ENCODE results near the gene HPSE2. TPM values are rescaled to one million over a fixed set of nuclear protein-coding genes. Genes with fewer than 3 reads are reported as not detected.
"Not testable (repeated sequence)": the region's sequence is repeated elsewhere in the genome, so short reads cannot be mapped to it uniquely, and the experiment has no call there.

The HPSE2 gene
- total RNA-seq, 4 donors from 2014 or later = 32.3 to 70.0 (median 43.6) TPM

DNA sequence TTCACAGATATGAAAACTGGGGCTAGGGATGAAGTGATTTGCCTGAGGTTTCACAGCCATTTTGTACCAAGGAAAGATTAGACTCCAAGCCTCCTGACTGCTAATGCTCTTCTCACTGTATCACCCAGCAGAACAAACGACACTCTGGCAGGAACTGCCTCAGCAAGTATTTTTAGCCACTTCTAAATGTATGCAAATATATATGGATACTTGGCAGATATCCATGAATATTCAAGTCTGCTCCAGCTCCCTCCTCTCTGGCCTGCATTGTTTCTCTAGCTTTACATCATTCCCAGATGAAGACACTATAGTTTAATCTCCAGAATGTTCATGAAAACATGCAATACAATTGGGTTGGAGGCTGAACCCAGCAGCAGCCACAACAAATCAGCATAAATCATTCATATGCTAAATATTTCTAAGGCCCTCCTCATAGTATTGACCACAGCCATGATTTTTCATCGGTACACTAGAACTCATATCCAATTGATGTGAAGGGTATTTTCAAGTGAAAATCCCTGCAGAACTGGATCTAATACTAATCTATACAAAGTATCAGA lies 65.5 kb downstream of the HPSE2 start:
- intact Hi-C loops (cut with DNase I) = no loop called here
- no peak overlapping the region for H3K27ac ChIP-seq (replicated peaks in 1 of 4)
- H3K9me3 ChIP-seq = no peaks in the 10 kb centered on the region
- H3K4me1 ChIP-seq = peaks cover 0 to 9% (median 2%) of the 10 kb centered on the region in 4 donors
- no peaks in the 10 kb centered on the region for H3K36me3 ChIP-seq
- no peak overlapping the region for H3K4me3 ChIP-seq
- H3K27me3 ChIP-seq = no peaks in the 10 kb centered on the region
- TF ChIP-seq POLR2AphosphoS5 (IDR thresholded peaks at IDR 0.05) = no peak
- TF ChIP-seq, protein P1, sequence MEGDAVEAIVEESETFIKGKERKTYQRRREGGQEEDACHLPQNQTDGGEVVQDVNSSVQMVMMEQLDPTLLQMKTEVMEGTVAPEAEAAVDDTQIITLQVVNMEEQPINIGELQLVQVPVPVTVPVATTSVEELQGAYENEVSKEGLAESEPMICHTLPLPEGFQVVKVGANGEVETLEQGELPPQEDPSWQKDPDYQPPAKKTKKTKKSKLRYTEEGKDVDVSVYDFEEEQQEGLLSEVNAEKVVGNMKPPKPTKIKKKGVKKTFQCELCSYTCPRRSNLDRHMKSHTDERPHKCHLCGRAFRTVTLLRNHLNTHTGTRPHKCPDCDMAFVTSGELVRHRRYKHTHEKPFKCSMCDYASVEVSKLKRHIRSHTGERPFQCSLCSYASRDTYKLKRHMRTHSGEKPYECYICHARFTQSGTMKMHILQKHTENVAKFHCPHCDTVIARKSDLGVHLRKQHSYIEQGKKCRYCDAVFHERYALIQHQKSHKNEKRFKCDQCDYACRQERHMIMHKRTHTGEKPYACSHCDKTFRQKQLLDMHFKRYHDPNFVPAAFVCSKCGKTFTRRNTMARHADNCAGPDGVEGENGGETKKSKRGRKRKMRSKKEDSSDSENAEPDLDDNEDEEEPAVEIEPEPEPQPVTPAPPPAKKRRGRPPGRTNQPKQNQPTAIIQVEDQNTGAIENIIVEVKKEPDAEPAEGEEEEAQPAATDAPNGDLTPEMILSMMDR (IDR thresholded peaks at IDR 0.05) = no peak
- TF ChIP-seq POLR2A (IDR thresholded peaks at IDR 0.05; ENCODE audit: low read depth) = no peak
- WGBS = 48% methylated on average over 2 of the region's 2 CpGs
- DNase-seq (ENCODE audit: extremely low spot score) = no peak

DNA sequence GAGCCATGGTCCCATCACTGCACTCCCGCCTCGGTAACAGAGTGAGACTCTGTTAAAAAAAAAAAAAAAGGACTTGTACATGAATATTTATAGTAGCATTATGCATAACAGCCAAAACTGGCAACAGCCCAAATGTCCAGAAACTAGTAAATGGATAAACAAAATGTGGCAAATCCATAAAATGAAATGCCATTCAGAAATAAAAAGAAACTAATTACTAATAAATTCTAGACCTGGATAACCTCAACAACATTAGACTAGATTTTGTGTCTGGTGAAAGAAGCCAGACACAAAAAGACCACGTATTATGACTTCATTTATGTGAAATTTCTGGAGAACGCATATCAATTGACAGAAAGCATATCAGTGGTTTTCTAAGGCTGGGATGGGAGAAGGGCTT lies 74.5 kb downstream of the HPSE2 start:
- Histone ChIP-seq H3K27ac (replicated peaks in 1 of 4) (peak overlapping the region; percentile 23 to 70 (median 38)), H3K36me3 (no peaks in the 10 kb centered on the region), H3K4me1 (peaks cover 0 to 11% (median 7%) of the 10 kb centered on the region in 4 donors), H3K4me3 (no peak overlapping the region), H3K9me3 (no peaks in the 10 kb centered on the region), H3K27me3 (no peaks in the 10 kb centered on the region)
- TF ChIP-seq, protein P1 (IDR thresholded peaks at IDR 0.05) = no peak
- intact Hi-C loops (cut with DNase I) = no loop called here
- WGBS = 53% methylated on average over 4 of the region's 4 CpGs
- no peak for DNase-seq (ENCODE audit: extremely low spot score)

- H3K27ac ChIP-seq (replicated peaks in 1 of 4) = peak overlapping the region; percentile 60 to 83 (median 77)
- peaks cover 0 to 60% (median 42%) of the 10 kb centered on the region in 4 donors for H3K4me1 ChIP-seq
- no peaks in the 10 kb centered on the region for H3K36me3 ChIP-seq
- no peak overlapping the region for H3K4me3 ChIP-seq
- DNase-seq (ENCODE audit: extremely low spot score) = no peak
- 31% methylated on average over 2 of the region's 2 CpGs for WGBS
- intact Hi-C loops (cut with DNase I) = no loop called here
- TF ChIP-seq, protein P1 (IDR thresholded peaks at IDR 0.05) = no peak
- TF ChIP-seq POLR2A (IDR thresholded peaks at IDR 0.05; ENCODE audit: low read depth) (no peak), POLR2AphosphoS5 (IDR thresholded peaks at IDR 0.05) (no peak), EP300 (IDR thresholded peaks at IDR 0.05) (no peak)
- no peaks in the 10 kb centered on the region for H3K27me3 ChIP-seq
- H3K9me3 ChIP-seq = no peaks in the 10 kb centered on the region
Measured at GRCh38 chr10:99143651-99144050, 92.0 kb downstream of the HPSE2 start.

GRCh38 chr10:99143011-99143410 lies 92.6 kb downstream of the HPSE2 start:
- H3K27ac ChIP-seq (replicated peaks in 1 of 4) = peak overlapping the region; percentile 60 to 83 (median 77)
- intact Hi-C loops (cut with DNase I) = no loop called here
- TF ChIP-seq, protein P1 (IDR thresholded peaks at IDR 0.05) = no peak
- no peak for TF ChIP-seq POLR2AphosphoS5 (IDR thresholded peaks at IDR 0.05)
- no peak for TF ChIP-seq POLR2A (IDR thresholded peaks at IDR 0.05; ENCODE audit: low read depth)
- TF ChIP-seq EP300 (IDR thresholded peaks at IDR 0.05) = no peak
- peaks cover 0 to 58% (median 36%) of the 10 kb centered on the region in 4 donors for H3K4me1 ChIP-seq
- H3K9me3 ChIP-seq = no peaks in the 10 kb centered on the region
- no peaks in the 10 kb centered on the region for H3K27me3 ChIP-seq
- no peak overlapping the region for H3K4me3 ChIP-seq
- no peaks in the 10 kb centered on the region for H3K36me3 ChIP-seq
- no peak for DNase-seq (ENCODE audit: extremely low spot score)

DNA sequence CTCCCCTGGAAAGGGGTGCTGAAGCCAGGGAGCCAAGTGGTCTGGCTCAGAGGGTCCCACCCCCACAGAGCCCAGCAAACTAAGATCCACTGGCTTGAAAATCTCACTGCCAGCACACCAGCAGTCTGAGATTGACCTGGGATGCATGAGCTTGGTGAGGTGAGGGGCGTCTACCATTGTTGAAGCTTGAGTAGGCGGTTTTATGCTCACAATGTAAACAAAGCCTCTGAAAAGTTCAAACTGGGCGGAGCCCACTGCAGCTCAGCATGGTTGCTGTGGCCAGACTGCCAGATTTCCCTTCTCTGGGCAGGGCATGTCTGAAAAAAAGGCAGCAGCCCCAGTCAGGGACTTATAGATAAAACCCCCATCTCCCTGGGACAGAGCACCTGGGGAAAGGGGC lies 102.8 kb downstream of the HPSE2 start:
- WGBS = 52% methylated on average over 3 of the region's 3 CpGs
- H3K4me3 ChIP-seq; intact Hi-C loops (cut with DNase I); DNase-seq (ENCODE audit: extremely low spot score); H3K9me3 ChIP-seq; H3K36me3 ChIP-seq; H3K27me3 ChIP-seq: not testable (repeated sequence)
- peak overlapping the region in 2 of 4 donors; percentile 21 to 42 for H3K27ac ChIP-seq (replicated peaks in 1 of 4)
- peaks cover 0 to 13% (median 10%) of the 10 kb centered on the region in 4 donors for H3K4me1 ChIP-seq

All from esophagus muscularis mucosa (tissue), 4 donors.